ENCODE results near the gene TTYH3. TPM values are rescaled to one million over a fixed set of nuclear protein-coding genes. Genes with fewer than 3 reads are reported as not detected.

The TTYH3 gene
- total RNA-seq, 1 experiment from 2014 or later = 25.0 TPM

DNA sequence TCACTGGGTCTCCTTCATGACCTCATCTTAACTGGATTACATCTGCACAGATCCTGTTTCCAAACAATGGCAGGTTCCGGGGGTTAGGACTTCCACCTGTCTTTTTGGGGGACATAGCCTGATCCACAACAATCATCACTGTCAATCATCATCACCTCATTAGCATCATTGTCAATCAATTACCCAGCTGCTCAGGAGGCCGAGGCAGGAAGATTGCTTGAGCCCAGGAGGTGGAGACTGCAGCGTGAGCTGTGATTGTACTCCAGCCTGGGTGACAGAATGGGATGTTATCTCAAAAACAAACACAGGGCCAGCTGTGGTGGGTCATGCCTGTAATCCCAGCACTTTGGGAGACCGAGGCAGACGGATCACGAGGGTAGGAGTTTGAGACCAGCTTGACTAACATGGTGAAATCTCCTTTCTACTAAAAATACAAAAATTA is 74.9 kb downstream of the TTYH3 start:
- Histone ChIP-seq H3K4me3 (ENCODE audit: low read length) (no peak overlapping the region), H3K9ac (ENCODE audit: low read length) (no peak overlapping the region), H3K27me3 (ENCODE audit: low read length) (no peaks in the 10 kb centered on the region), H4K20me1 (ENCODE audit: low read length) (no peaks in the 10 kb centered on the region), H3K79me2 (ENCODE audit: low read length) (no peaks in the 10 kb centered on the region), H3K36me3 (ENCODE audit: low read depth, low read length) (no peaks in the 10 kb centered on the region), H3K9me2 (replicated peaks; ENCODE audit: low read length) (no peaks in the 10 kb centered on the region), H3K4me1 (ENCODE audit: insufficient read depth, low read length) (no peaks in the 10 kb centered on the region), H3K9me3 (ENCODE audit: low read length) (no peaks in the 10 kb centered on the region), H2AFZ (ENCODE audit: low read length) (no peak overlapping the region), H3K4me2 (ENCODE audit: low read length) (no peak overlapping the region), H3F3A (ENCODE audit: low read length, unreplicated experiment) (no peaks in the 10 kb centered on the region), H3K27ac (ENCODE audit: low read length) (no peak overlapping the region)
- ATAC-seq (no peak), DNase-seq (no peak)
- TF ChIP-seq, protein P1, sequence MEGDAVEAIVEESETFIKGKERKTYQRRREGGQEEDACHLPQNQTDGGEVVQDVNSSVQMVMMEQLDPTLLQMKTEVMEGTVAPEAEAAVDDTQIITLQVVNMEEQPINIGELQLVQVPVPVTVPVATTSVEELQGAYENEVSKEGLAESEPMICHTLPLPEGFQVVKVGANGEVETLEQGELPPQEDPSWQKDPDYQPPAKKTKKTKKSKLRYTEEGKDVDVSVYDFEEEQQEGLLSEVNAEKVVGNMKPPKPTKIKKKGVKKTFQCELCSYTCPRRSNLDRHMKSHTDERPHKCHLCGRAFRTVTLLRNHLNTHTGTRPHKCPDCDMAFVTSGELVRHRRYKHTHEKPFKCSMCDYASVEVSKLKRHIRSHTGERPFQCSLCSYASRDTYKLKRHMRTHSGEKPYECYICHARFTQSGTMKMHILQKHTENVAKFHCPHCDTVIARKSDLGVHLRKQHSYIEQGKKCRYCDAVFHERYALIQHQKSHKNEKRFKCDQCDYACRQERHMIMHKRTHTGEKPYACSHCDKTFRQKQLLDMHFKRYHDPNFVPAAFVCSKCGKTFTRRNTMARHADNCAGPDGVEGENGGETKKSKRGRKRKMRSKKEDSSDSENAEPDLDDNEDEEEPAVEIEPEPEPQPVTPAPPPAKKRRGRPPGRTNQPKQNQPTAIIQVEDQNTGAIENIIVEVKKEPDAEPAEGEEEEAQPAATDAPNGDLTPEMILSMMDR (conservative IDR thresholded peaks at IDR 0.05; ENCODE audit: low read depth, low read length) = no peak
- TF ChIP-seq EZH2phosphoT487 (IDR thresholded peaks at IDR 0.05; ENCODE audit: borderline replicate concordance, low read length) (no peak), EZH2 (IDR thresholded peaks at IDR 0.05; ENCODE audit: low read length, unreplicated experiment) (no peak)
- CTCF ChIA-PET = no interaction called here
- POLR2A ChIA-PET (ENCODE audit: unreplicated experiment) = no interaction called here
- intact Hi-C loops (cut with micrococcal nuclease) = no loop called here
- BruUV-seq (replicated peaks) = no TSS peak

DNA sequence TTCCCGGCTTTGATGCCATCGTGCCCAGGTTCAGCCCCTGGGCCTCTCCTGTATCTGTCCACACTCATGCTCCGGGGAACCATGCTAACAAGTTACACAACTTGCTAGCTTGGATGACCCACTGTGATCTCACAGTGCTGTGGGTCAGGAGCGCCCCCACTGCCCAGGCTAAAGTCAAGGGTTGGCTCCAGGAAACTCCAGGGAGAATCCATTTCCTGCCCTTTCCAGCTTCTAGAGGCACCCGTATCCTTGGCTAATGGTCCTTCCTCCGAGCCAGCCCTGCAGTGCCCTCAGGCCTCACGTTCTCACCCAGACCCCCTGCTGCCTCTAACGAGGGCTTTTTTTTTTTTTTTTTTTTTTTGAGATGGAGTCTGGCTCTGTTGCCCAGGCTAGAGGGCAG is 75.7 kb downstream of the TTYH3 start:
- TF ChIP-seq, protein P1 (conservative IDR thresholded peaks at IDR 0.05; ENCODE audit: low read depth, low read length) = no peak
- TF ChIP-seq EZH2 (IDR thresholded peaks at IDR 0.05; ENCODE audit: low read length, unreplicated experiment) (no peak), EZH2phosphoT487 (IDR thresholded peaks at IDR 0.05; ENCODE audit: borderline replicate concordance, low read length) (no peak)
- POLR2A ChIA-PET (ENCODE audit: unreplicated experiment) = no interaction called here

DNA sequence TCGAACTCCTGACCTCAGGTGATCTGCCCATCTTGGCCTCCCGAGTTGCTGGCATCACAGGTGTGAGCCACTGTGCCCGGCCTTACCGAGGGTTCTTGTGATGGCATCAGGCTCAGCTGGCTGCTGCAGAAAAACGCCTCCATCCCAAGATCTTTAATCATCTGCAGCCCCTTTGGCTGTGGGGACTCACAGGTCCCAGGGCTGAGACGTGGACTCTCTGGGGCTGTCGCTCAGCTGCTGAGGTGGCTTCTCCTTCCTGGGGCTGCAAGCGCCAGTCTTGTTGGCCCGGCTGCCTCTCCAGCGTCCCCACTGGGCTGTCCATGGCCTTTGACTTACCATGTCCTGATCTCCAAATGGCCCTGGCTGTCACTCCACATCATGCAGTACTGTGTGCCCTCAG is 76.3 kb downstream of the TTYH3 start:
- ChIA-PET POLR2A (ENCODE audit: unreplicated experiment) (no interaction called here), CTCF (no interaction called here)

More for the DNA sequence above, 75.7 kb downstream of the TTYH3 start:
- H3F3A ChIP-seq (ENCODE audit: low read length, unreplicated experiment) = no peaks in the 10 kb centered on the region
- no peak overlapping the region for H3K4me2 ChIP-seq (ENCODE audit: low read length)
- no peak for ATAC-seq
- BruUV-seq (replicated peaks) = no TSS peak
- no peaks in the 10 kb centered on the region for H3K36me3 ChIP-seq (ENCODE audit: low read depth, low read length)
- H3K27ac ChIP-seq (ENCODE audit: low read length) = no peak overlapping the region
- intact Hi-C loops (cut with micrococcal nuclease) = no loop called here
- H3K79me2 ChIP-seq (ENCODE audit: low read length) = no peaks in the 10 kb centered on the region
- CTCF ChIA-PET = no interaction called here
- no peaks in the 10 kb centered on the region for H4K20me1 ChIP-seq (ENCODE audit: low read length)
- H2AFZ ChIP-seq (ENCODE audit: low read length) = no peak overlapping the region
- no peak overlapping the region for H3K4me3 ChIP-seq (ENCODE audit: low read length)
- no peaks in the 10 kb centered on the region for H3K9me3 ChIP-seq (ENCODE audit: low read length)
- H3K9me2 ChIP-seq (replicated peaks; ENCODE audit: low read length) = no peaks in the 10 kb centered on the region
- no peaks in the 10 kb centered on the region for H3K4me1 ChIP-seq (ENCODE audit: insufficient read depth, low read length)
- no peak overlapping the region for H3K9ac ChIP-seq (ENCODE audit: low read length)
- H3K27me3 ChIP-seq (ENCODE audit: low read length) = no peaks in the 10 kb centered on the region
- DNase-seq = no peak

More for the DNA sequence above, 76.3 kb downstream of the TTYH3 start:
- Histone ChIP-seq H3K79me2 (ENCODE audit: low read length) (no peaks in the 10 kb centered on the region), H3K27ac (ENCODE audit: low read length) (no peak overlapping the region), H3K9me3 (ENCODE audit: low read length) (no peaks in the 10 kb centered on the region), H3K4me1 (ENCODE audit: insufficient read depth, low read length) (no peaks in the 10 kb centered on the region), H3K27me3 (ENCODE audit: low read length) (no peaks in the 10 kb centered on the region), H3K9me2 (replicated peaks; ENCODE audit: low read length) (no peaks in the 10 kb centered on the region), H3K4me3 (ENCODE audit: low read length) (no peak overlapping the region), H3K36me3 (ENCODE audit: low read depth, low read length) (no peaks in the 10 kb centered on the region), H4K20me1 (ENCODE audit: low read length) (no peaks in the 10 kb centered on the region), H3K4me2 (ENCODE audit: low read length) (no peak overlapping the region), H3K9ac (ENCODE audit: low read length) (no peak overlapping the region), H3F3A (ENCODE audit: low read length, unreplicated experiment) (no peaks in the 10 kb centered on the region), H2AFZ (ENCODE audit: low read length) (no peak overlapping the region)
- TF ChIP-seq, protein P1 (conservative IDR thresholded peaks at IDR 0.05; ENCODE audit: low read depth, low read length) = no peak
- TF ChIP-seq EZH2phosphoT487 (IDR thresholded peaks at IDR 0.05; ENCODE audit: borderline replicate concordance, low read length) = no peak
- TF ChIP-seq EZH2 (IDR thresholded peaks at IDR 0.05; ENCODE audit: low read length, unreplicated experiment) = no peak
- no peak for DNase-seq
- BruUV-seq (replicated peaks) = no TSS peak
- intact Hi-C loops (cut with micrococcal nuclease) = no loop called here
- no peak for ATAC-seq
